Activated CD4-positive, alpha-beta T cell treated with anti-CD3 and anti-CD28 coated beads, Interleukin-2, Interleukin-6, amounts not matched to agents 100 ng/mL and 50 ng/mL, durations not matched to agents 16 hours and 8 hours (primary cell): ENCODE data around the gene PRKCH.
A peak's percentile ranks its signal among the peaks of the same experiment; 100 is the strongest.

Experiments
- DNase-seq: peaks from one replicate; pipeline ENCODE4 v3.0.0-alpha.2; 2020

The PRKCH gene

DNA sequence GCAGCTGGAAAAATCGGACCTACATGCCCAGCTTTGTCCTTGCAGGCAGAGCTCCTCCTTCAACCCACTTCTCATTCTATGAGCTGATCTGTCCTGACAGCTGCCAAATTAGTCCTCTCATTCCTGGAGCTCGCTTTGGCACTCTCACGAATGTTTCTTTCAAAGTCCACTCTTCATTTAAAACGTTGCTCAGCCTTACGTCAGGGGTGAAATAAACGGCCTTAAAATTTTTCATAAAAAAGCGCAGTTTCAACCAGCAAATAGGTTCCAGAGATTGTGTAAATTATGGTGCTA is 253.1 kb downstream of the PRKCH start:
- no peak for DNase-seq

DNA sequence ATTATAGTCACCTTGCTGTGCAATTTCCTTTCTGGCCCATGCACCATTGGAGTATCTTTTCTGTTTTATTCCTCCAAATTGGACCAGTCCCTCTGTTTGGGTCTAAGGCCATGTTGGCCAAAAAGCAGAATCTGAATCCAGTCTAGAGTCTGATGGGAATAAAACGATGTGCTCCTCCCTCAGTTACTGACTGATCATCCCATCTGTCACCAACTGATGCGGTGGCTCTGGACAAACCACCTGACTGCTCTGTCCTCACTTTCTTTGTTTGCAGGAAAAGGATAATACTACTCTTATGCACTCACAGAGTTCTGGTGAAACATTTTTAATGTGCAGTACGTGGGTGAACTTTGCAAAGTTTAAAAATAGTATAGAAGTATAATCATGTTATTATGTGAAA is 253.7 kb downstream of the PRKCH start:
- DNase-seq, result no peak

DNA sequence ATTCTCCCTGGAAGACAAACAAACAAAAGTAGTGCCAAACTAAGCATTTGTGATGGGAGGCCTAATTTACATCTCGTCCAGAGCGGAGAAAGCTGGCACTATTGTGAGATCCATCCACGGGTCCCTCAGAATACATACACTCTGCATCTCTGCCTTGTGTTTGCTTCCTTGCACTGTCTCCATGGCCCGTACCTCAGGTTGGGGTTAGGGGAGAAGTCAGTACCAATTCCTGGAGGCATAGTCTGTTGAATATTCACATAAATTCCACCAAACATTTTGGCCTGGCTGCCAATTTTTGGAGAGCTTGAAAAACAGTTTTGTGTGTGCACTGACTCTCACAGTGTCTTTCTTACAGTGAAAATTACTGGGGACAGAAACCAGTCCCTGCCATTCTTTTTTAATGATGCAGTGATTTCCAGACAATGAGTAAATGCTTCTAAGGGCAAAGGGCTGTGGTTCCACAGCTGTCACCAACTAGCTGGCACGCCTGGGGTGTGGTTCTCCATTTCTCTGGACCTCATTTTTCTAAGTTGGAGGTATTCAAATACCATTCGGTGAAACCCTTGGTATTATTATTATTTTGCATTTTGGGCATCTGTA is 254.3 kb downstream of the PRKCH start:
- no peak for DNase-seq

DNA sequence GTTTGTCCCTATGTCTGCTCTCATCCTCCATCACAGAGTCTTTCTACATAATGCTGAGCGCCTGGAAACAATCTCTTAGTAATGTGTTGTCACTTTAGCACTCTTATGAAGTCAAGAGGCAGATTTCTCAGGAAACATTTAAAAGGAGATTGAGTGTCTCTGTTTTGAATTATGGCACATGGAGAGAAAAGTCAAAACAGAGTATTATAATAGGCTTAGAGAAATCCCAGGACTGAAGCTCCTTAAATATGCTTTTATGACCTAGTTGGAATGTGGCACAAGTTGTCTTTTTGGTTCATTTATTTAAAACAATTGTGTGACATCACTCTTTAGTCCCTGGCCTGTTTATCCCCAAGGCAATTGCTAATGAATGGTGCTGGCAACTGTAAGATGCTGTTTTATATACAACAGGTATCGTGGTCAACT is 256.1 kb downstream of the PRKCH start:
- DNase-seq, result no peak

DNA sequence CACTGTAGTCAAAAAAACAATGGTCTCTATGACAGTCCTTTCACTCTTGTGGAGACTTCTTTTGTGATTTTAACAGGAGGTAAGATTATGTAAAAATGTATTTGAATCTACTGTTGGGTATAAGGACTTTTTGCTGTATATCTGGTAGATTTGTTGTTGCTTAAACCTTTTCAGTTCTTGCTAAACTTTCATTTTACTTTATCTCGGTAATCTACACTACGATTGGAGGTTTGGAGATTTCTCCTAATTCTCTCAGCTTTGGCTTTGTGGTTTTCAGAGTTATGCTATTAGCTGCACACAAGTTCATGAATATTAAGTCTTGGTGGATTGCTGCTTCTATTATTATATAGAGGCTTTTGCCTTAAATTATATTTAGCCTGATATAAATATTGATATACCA is 257.4 kb downstream of the PRKCH start:
- peak; percentile 61 for DNase-seq

DNA sequence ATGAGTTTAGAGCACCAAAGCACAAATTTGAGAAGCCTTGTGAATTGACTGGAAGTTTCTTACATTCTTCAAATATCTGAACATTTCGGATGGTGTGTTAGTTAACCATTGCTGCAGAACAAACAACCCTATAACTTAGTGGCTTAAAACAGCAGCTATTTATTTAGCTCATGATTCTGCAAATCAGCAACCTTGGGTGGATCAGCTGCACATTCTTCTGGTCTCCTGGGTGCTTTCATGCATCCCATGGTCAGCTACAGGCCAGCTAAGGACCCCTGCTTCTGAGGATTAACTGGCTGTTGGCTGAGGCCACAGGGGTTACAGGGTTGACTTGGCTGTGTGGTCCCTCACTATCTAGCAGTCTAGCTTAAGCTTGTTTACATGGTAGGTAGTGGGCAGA is 260.0 kb downstream of the PRKCH start:
- no peak for DNase-seq

DNA sequence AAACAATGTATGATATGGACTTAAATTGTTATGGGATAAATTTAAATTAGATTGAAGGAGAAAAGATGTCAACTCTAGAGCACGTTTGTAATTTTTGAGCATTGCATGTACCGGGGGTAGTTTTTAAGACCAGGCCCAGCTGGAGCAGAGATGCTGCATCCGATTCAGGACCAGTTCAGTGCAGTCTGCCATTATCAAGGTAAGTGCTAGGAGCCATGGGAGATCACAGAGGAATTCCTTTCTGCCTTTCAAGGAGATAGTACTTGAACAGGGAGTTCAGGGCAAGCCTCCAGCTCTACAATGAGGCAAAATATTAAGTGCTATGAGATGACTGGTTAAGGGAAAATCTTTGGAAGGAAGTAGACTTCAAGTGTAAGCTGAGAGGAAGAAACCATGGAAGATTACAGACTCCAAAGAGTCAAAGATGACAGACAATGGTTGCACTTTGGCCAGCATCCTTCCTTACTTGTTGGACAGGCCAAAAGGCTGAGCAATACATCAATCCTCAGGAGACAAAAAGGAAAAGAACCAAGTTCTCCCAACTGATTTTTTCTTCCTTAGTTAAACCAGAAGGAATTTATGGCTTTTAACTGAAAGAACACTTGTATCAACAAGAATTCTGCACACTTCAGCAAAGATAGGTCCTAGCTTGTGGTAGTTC is 260.7 kb downstream of the PRKCH start:
- no peak for DNase-seq

DNA sequence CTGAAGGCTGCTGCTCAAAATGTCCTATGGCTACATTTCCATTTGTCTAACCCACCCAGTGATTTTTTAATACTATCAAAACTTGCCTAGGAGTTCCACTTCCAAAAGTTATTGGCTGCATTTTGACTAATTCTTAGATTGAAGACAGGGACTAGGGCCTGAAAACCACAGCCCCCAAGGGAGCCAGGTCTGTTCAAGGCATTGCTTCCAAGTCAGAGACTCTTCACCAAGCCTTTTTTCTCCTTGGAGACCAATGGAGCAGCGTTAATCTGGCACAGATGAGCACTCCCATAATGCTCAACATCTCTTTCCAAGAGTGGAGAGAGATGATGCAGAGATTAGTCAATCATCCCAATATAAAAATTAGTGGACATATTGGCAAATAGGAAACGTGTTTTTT is 261.4 kb downstream of the PRKCH start:
- no peak for DNase-seq

DNA sequence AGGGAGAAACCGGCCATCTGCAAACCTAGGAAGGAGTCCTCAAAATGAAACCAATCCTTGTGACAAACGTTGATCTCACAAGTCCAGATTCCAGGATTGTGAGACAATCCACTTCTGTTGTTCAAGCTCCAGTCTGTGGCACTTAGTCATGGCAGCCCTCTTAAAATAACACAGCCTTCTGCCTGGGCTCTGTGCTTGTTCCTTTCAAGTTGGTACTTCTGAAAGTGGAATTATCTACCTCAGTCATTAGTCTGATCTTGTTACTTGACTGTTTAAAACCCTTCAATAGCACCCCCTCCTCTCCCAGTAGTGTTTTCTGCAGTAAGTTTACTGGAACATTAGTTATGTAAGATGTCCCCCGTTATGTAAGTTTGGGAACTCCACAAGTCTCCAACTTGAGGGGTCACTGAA is 263.0 kb downstream of the PRKCH start:
- DNase-seq, result no peak

DNA sequence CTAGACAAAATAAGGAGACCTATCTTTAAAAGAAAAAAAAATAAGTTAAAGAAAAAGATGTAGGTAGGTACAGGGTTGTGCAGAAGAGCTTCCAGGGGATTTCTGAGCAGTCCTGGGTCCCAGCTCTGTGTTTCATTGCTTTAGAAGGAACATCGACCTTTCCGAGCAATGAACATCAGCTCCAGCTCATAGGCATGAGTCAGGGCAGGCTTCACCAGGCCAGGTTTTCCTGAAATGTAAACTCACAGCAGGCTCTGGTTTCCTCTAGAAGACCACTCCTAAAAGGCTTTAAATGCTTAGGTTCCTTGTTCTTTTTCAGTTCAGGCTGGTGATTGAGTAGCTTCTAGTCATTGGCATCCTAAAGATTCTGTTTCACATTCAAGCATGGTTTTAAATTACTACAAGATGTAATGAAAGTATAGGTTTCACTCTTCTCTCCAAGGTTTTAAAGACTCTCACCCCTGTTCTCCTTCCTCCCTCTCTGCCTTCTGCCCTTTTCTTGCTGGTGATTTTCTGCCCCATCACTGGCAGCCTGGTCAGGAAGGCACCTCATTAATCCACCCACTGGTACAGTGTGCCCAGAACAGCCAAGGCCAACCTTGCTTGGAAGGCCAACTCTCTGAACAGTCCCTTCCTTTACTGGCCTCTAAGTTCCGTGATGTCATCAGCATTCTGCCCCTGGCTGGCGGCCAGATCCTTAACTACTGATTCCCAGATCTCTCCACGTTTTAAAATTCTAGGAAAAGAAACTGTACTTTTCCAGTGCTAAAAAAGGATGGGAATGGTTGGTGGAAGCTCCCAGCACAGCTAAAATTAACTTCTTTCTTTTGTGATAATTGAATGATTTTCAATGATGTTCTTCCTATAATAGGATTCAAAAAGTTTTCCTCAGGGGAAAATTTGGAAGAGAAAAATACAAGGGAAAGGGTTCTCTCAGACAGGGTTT is 264.5 kb downstream of the PRKCH start:
- no peak for DNase-seq

DNA sequence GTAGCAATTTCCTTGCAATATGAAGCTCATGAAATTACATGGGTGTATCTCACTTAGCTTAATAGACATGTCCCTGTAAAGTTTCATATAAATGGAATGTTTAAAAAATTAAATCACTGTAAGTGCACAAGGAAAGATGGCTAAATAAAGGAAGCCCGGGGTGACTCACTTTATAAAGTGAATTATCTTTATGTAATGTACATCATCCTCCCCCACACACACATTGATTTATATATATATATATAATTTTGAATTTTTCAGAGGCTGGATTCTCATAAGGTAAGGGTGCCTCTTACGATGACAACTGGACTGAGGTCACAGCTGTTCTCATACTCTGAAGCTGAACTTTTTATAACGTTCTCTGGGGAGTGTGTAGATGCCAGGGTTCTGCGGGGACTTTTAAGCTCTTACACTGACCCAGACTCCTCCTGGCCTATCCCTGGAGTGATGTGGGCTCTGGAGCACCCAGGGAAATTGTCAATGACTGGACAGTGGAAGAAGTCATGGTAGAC is 265.2 kb downstream of the PRKCH start:
- DNase-seq, result no peak

DNA sequence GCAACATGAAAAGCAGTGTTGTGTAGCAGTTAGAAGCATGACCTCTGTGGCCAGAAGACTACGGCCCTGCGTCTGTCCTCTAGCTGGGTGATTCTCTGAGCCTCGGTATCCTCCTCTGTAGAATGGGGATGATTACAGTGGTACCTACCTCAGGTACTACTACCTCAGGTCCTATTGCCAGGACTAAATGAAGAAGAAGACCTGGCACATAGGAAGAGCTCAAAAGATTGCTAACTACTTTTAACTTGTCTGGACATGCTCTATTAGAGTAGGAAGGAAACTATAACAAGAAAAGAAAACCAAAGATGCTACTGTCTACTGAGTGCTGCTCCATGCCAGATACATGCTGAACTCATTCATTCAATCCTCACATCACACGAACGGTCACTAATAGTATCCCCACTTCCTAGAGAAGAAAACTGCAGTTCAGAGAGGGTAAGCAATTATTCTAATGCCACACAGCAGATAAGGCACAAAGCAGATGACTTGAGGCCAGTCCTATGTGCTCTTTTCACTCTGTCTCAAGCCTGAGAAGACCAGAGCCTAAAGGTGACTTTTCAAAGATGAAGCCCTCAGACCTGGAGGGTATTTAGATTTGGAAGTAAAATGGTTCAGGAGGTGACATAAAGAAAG is 265.8 kb downstream of the PRKCH start:
- no peak for DNase-seq

DNA sequence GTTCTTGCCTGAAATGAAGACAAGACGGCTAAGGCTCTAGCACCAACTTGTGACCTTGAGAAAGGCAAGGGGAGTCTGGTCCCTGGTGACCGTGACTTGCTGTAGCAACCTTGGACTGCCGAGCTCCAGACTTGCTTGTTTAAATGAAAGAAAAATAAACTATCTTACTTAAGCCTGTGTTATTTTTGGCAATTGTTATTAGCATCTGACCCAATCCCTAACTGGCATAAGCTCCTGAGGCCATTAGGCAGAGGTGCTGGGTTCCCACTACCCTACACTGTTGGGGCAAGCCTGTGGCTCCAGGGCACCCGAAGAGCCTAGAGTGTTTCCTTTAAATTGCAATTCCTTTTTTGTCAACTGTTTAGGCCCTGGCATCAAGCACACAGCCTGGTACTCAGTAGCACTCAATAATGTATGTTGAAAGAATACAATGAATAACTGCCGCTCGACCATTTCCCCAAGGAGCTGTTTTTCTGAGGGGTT is 267.1 kb downstream of the PRKCH start:
- DNase-seq, result no peak

DNA sequence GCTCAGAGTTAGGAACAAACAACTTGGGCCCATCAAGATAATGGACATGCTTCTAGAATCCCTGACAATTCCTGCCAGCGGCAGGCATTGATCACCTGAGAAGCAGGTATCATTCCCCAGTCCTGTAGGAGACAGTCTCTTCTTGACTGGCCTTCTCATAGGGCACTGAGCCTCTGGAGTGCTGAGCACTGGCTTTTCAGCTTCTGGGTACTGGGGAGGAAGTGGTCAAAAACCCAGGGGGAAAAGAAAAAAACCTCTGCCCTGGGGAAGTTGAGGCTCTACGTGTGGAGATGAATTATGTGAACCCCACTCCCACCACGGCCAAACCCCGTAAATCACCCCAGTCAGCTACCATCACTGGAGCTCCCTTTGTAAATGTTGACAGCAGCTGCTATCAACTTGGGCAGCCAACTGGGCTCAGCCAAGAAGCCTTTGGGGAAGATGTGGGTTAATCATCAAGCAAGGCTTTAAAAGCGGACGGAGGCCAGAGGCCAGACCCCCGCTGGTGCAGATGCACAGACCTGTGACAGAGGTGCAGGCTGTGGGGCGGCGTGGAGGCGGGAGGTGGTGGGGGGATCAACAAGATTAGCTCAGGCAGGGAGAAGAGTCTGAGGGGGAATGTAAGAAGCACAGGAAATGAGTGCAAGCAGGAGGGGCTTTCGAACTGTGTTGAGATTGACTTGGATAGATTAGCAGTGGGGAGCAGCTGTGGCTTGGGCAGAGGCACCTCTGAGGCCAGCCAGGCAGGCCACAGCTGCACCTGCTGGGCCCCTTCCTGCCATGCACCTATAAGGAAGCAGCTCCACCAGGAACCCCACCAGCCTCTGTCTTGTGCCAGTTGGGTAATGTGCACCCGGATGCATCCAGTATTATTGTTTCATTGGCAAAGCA is 268.6 kb downstream of the PRKCH start:
- no peak for DNase-seq

DNA sequence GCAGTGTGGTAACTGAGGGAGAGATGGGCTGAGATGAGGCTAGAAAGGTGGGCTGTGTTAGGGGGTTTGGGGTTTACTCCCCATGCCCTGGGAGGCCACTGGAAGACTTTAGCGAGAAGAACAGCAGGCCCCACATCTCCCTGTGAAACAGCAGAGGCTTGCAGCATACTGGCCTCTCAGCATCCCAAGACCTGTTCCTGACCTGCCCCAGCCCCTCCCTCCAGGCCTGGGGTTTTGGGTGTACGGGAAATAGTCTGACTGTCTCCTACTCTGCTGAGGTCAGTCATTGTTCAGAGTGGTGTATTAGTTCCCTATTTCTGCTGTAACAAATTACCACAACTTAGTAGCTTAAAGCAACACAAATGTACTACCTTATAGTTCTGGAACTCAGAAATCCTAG is 270.5 kb downstream of the PRKCH start:
- DNase-seq, result no peak

DNA sequence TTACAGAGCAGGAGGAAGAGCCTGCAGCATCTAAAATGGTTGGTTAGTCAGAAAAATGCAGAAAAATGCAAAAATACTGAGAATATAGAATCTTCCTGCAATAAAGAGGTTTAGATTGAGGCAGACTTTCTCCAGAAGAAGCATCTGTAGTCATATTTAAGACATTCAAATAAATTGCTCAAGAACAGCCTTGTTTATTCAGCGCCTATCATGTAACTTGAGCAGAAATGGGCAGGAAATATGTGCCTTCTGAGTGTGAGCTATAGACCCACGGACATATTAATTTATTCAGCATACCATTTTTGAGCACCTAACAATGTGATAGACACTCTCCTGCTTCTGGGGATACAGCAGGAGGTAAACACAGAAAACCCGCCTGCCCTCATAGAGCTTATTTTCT is 272.0 kb downstream of the PRKCH start:
- DNase-seq, result no peak

DNA sequence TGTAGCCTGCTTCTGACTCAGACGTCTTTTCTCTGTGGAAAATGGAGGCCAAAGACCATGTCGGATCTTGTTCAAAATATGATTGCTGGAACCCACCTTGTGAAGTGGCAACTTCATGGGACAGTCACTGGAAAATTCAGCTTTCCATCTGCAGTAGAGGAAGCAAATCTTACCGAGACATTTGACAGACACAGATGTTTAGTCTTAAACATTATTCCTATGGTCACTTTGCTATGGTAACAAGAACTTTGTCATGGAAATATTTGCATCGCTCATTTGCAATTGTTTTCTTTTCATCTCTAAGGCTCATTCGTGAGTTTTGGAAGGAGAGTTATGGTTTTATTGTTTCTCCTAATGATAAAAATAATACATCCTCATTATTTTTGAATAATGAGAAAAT is 275.6 kb downstream of the PRKCH start:
- no peak for DNase-seq

DNA sequence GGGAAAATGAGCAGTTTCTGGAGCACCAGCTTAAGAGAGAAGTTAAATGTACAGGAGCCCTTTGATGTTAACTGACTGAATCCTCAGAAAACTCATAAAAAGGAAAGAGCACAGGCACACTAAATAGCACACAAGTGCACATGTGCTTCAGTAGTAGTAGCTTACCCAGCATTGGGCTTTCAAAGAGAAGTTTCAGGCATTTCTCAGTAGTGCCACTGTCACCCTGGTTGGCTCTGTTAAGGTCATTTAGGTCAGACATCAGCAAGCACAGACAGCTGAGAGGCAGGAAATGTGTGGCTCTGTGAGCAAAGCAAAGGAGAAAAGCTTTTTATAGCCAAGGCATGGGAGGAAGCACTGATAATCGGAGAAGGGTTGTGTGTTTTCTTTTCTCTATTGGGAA is 277.6 kb downstream of the PRKCH start:
- peak; percentile 60 for DNase-seq

DNA sequence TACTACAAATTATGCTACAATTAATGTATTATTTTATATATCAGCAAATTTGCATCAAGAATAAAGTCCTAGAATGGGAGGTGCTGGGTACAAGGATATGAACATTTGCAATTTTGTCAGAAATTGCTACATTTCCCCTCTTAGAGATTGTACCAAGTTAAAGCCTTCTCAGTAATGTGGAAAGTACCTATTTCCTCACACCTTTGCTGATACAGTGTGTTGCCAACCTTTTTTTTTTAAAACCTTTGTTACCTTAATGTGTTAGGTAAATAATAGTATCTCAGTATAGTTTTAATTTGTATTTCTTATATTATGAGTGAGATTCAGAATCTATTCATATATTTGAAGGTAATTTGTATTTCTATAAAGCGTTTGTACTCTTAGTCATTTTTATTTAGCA is 278.6 kb downstream of the PRKCH start:
- no peak for DNase-seq
